Keratinocyte (primary cell): ENCODE results near the gene NLGN4Y.

Source experiments
- EZH2 ChIP-seq: IDR thresholded peaks from one replicate; pipeline ENCODE4 v1.6.1; 2012; ENCODE audit warnings: inconsistent platforms, mild to moderate bottlenecking, low read length, moderate library complexity
- TF ChIP-seq, protein P1 (sequence below), 3 experiments: IDR thresholded peaks in 1 of 3; conservative IDR thresholded peaks in 1 of 3; optimal IDR thresholded peaks in 1 of 3; 2 replicates in 2 of 3; 3 replicates in 1 of 3; pipeline versions ENCODE3 to v1.5.1; 2011; ENCODE audit warnings: low read length in 3 of 3, mild to moderate bottlenecking in 3 of 3, moderate library complexity in 2 of 3, control low read depth in 1 of 3, inconsistent platforms in 1 of 3; ENCODE audit not compliant: insufficient read depth in 2 of 3; ENCODE audit errors: extremely low read depth in 1 of 3

- TF ChIP-seq, protein P1, sequence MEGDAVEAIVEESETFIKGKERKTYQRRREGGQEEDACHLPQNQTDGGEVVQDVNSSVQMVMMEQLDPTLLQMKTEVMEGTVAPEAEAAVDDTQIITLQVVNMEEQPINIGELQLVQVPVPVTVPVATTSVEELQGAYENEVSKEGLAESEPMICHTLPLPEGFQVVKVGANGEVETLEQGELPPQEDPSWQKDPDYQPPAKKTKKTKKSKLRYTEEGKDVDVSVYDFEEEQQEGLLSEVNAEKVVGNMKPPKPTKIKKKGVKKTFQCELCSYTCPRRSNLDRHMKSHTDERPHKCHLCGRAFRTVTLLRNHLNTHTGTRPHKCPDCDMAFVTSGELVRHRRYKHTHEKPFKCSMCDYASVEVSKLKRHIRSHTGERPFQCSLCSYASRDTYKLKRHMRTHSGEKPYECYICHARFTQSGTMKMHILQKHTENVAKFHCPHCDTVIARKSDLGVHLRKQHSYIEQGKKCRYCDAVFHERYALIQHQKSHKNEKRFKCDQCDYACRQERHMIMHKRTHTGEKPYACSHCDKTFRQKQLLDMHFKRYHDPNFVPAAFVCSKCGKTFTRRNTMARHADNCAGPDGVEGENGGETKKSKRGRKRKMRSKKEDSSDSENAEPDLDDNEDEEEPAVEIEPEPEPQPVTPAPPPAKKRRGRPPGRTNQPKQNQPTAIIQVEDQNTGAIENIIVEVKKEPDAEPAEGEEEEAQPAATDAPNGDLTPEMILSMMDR (optimal IDR thresholded peaks at IDR 0.05 in 1 of 3, IDR thresholded peaks at IDR 0.05 in 1 of 3, conservative IDR thresholded peaks at IDR 0.05 in 1 of 3; ENCODE audit: extremely low read depth in 1 of 3, insufficient read depth in 2 of 3, low read length in 3 of 3), result no peak
- no peak for TF ChIP-seq EZH2
These were observed 298.6 kb downstream of the NLGN4Y start for GRCh38 chrY:14822906-14823305.
